HT-29 (cell line): ENCODE results near the gene SIGLEC7. TPM values are rescaled to one million over a fixed set of nuclear protein-coding genes. Genes with fewer than 3 reads are reported as not detected.

Experiments used
- DNase-seq: peaks from one replicate; pipeline ENCODE4 v3.0.0-alpha.2; 2015; ENCODE audit warnings: low spot score
- total RNA-seq: library from RNA; depleted of rRNA; stranded (reverse); fragments of >200 nt; shearing (Covaris generic); gene quantifications from 2 replicates; pipeline ENCODE4 v1.2.3, GENCODE V29; 2014

The SIGLEC7 gene
- total RNA-seq, 1 experiment from 2014 or later: not detected

DNA sequence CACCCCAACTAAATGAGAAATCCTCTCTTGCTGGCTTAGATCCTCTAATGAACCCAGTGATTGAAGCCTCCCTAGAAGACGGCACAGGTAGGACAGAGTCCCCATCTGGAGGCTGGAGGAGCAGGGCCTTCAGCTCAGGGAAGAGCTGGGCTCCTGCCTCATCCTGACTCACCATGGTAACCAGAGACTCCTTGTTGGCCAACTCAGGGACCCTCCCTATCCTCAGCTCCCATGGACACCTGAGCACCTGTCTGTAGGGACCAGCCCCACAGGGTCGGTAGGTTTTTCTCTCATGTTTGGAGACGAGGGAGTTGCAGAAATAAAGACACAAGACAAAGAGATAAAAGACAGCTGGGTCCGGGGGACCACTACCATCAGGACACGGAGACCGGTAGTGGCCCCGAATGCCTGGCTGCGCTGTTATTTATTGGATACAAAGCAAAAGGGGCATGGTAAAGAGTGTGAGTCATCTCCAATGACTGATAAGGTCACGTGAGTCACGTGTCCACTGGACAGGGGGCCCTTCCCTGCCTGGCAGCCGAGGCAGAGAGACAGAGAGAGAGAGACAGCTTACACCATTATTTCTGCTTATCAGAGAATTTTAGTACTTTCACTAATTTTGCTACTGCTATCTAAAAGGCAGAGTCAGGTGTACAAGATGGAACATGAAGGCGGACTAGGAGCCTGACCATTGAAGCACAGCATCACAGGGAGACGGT lies 26.6 kb downstream of the SIGLEC7 start:
- DNase-seq: no peak

DNA sequence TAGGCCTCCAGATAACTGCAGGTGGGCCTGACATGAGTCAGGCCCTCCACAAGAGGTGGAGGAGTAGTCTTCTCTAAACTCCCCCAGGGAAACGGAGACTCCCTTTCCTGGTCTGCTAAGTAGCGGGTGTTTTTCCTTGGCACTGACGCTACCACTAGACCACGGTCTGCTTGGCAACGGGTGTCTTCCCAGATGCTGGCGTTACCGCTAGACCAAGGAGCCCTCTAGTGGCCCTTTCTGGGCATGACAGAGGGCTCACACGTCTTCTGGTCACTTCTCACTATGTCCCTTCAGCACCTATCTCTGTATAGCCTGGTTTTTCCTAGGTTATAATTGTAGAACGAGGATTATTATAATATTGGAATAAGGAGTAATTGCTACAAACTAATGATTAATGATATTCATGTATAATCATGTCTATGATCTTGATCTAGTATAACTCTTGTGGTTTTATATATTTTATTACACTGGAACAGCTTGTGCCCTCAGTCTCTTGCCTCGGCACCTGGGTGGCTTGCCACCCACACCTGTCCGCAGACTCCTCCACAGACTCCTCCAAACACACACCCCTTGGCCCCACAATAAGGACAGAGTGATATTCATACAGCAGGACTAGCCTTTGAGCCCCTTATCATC lies 27.3 kb downstream of the SIGLEC7 start:
- peak; percentile 93 for DNase-seq

DNA sequence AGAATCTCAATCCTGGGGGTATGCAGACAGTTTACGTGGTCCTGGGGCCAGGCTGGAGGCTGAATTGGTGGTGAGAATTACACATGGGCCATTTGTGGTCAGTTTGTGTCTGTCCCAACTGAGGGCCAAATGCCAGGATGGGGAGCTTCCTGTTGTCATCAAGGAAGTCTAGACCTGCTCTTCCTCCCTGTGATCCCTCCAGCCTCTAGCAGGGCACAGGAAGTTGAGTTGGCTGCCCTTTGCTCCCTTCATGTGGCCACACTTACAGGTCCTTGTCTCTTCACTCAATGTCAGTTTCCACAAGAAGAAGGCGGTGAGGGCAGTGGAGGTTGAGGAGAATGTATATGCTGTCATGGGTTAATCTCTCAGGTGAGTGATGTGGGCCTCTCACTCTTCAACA lies 30.1 kb downstream of the SIGLEC7 start:
- DNase-seq: no peak

GRCh38 chr19:51173681-51174080 lies 31.6 kb downstream of the SIGLEC7 start:
- DNase-seq: no peak

GRCh38 chr19:51179256-51179655 lies 37.2 kb downstream of the SIGLEC7 start:
- no peak for DNase-seq

DNA sequence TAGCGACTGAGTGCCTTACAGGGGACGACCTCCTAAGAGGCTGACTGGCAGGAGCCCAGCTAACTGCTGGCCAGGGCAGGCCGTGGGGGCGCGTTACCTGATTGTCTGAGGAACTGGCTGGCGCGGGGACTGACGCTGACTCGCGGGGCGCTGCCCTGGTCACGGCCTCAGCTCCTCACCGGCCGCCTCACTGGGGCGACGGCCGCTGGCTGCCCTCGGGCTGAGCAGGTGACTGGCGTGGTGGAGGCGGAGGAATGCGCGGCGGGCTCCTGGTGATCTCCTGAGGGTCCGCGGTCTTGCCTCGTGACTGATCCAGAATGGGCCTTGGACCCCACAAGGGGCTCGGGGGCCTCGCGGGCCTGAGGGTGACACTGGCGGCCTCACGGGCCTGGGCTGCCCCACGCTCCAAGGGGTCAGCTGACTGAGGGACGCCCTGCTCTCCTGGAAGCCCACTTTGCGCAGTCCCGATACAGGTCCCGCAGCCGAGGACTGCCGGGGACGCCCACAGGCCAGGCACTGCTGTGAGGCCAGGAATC lies 39.3 kb downstream of the SIGLEC7 start:
- DNase-seq: no peak

GRCh38 chr19:51181913-51182419 lies 39.9 kb downstream of the SIGLEC7 start:
- DNase-seq: no peak

- DNase-seq: no peak
Measured at GRCh38 chr19:51183629-51184028, 41.5 kb downstream of the SIGLEC7 start.

- DNase-seq: no peak
Measured at GRCh38 chr19:51185069-51185867, 43.2 kb downstream of the SIGLEC7 start.

DNA sequence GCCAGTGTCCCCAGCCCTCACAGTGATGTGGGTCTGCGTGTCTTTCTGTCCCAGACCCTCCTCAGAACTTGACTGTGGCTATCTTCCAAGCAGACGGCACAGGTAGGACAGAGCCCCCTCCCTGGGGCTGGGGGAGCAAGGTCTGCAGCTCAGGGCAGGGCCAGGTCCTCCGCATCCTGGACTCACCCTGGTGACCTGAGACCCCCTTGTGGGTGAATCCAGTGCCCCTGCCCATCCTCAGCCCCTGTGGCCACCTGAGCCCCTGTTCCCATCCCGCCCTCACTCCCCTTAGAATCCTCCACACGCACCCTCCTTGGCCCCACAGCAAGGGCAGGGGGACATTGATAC lies 43.7 kb downstream of the SIGLEC7 start:
- DNase-seq: no peak

GRCh38 chr19:51186323-51186722 lies 44.2 kb downstream of the SIGLEC7 start:
- DNase-seq: no peak

DNA sequence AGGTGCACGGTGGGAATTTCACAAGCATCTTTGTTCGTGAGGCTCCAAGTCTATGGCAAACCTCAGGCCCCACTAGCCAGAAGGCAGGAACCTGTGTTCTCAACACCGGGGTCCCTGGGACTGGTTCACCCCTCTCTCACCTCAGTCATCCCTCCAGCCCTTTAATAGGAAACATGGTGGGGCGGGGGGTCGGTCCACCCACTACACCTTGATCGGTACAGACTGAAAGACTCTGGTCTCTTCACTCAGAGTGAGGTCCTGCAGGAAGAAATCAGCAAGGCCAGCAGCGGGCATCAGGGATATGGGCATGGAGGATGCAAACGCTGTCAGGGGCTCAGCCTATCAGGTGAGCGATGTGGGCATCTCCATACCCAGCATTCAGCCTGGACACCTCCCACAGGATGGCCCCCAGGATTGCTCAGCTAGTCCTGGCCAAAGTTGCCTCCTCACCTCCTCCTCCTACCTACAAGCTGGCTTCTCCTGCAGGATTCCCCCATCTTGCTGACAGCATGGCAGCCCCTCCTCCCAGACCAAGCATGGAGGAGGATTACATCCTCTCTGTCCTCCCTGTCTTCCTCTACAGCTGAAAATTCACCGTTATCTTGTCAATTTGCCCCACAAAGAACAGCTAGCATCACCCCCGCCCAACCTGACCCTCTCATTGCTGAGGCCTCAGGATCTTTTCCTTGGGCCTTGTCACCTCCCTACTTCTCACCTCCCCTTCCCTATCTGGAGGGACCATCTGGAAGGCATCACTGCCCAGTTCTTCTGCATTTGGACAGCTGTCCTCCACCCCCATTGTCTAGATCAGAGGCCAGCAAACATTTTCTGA lies 45.5 kb downstream of the SIGLEC7 start:
- no peak for DNase-seq

GRCh38 chr19:51188227-51188559 lies 46.1 kb downstream of the SIGLEC7 start:
- DNase-seq: no peak

- DNase-seq: no peak
Measured at GRCh38 chr19:51192689-51193088, 50.6 kb downstream of the SIGLEC7 start.

GRCh38 chr19:51194527-51195315 lies 52.6 kb downstream of the SIGLEC7 start:
- peak; percentile 7 for DNase-seq

GRCh38 chr19:51195316-51195586 lies 53.1 kb downstream of the SIGLEC7 start:
- DNase-seq: no peak

- no peak for DNase-seq
Measured at GRCh38 chr19:51195616-51196015, 53.5 kb downstream of the SIGLEC7 start.

DNA sequence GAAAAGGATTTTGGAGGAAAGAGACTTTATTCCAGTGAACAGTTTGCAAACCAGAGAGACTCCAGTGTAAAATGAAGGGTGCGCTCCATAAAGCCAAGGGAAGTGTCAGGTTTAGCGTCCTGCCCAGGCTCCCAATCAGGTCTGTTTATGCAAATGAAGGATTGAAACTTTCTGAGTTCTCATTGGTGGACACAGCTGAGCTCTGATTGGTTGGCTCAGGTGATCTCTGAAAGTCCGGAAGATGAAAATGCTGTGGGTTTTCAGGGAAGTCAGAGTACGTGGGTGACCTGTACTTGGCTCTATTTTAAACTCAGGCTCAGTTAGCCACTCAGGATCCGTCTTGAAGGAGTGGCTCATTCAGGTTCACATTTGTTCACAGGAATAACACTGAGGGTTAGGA lies 54.1 kb downstream of the SIGLEC7 start:
- DNase-seq: no peak

DNA sequence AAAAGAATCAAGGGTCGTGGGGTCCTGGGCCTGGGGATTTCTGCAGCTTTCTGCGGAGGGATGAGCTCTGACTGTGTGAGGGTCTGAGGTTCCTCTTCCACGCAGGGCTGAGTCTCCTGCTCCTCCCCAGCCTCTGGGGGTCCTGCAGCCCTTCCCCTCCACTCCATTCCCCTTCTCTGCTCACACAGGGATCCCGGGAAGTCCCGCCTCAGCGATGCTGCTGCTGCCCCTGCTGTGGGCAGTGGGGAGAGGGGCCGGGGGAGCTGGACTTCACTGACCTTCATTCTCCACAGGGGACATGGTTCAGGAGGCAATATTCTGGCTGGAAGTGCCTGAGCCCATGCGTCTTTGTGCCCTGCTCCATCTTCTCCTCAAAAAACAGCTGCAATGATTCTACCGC lies 56.5 kb downstream of the SIGLEC7 start:
- DNase-seq: no peak

DNA sequence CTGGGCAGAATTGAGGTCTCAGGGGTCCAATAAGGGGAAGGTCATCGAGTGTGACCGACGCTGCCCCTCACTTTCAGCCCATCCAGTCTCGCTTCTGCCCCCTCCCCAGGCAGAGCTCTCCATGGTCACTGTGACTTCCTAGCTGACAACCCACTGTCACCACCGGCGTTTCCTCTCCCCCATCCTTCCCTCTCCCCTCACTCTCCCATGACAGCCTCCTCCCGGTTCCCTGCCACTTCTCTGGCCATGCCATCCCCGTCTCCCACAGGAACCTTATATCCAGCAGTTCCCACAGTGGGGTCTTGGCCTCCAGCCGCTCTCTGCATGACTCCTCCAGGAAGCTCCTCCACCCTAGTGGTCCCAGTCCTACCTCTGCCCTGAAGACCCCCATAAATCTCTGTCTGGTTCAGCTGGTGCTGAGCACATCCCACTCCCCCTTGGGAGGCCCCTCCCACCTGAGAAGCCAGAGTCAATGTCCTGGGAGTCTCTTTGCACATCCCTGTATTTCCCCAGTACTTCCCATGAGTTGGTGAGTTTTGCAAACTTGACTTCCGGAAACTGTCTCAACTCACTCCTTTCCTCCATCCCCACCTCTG lies 58.1 kb downstream of the SIGLEC7 start:
- DNase-seq: no peak

GRCh38 chr19:51201712-51202111 lies 59.6 kb downstream of the SIGLEC7 start:
- no peak for DNase-seq
